ENCODE data around the gene RND3. TPM values are rescaled to one million over a fixed set of nuclear protein-coding genes. Genes with fewer than 3 reads are reported as not detected.
A peak's percentile ranks its signal among the peaks of the same experiment; 100 is the strongest.

Gene RND3
- total and polyA plus RNA-seq, 5 donors from 2014 or later, result not detected

DNA sequence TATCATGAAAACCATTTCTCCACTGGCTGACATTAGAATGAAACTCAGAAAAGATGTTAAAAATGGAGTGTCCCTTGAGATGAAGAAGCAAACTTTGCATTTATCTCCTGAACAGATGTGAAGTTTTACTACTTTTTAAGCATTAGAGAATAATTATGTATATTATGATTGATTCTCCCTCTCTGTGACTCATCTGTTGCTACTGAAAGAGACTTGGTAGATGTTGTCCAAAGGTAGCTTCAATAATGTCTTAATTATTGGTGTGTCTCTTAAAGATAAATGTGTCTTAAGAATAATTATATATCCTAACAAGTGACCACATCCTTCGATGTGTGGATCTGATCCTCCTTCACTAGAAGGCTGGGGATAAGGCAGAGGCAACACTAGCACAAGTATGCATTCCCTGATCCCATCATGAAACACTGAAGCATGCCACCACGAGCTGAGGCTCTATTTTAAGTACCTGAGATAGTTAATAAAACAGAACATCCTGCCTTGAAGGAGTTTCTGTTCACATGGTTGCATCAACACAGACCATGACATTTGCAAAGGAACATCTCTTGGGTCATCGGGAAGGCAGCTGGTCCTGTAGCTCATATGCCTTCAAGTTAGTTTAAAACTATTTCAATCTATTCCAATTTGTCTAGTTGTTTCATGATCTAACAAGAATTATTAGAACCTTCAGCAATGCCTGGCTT is 15.5 kb downstream of the RND3 start:
- no peaks in the 10 kb centered on the region for H3K4me1 Mint-ChIP-seq
- no peaks in the 10 kb centered on the region for H3K9me3 ChIP-seq (ENCODE audit: control insufficient read depth in 2 of 2, low read length in 2 of 2)
- no peak overlapping the region for H3K4me3 Mint-ChIP-seq
- no peak overlapping the region for H3K27ac ChIP-seq (ENCODE audit: insufficient read depth, low read length, poor library complexity, severe bottlenecking)
- H3K27me3 ChIP-seq (ENCODE audit: control insufficient read depth, insufficient read depth, low read length), result no peaks in the 10 kb centered on the region
- H3K4me3 ChIP-seq (ENCODE audit: low read depth, low read length), result no peak overlapping the region
- H3K4me1 ChIP-seq (ENCODE audit: control insufficient read depth, insufficient read depth, low read length, poor library complexity, severe bottlenecking), result no peaks in the 10 kb centered on the region
- H3K9me3 Mint-ChIP-seq, result peaks cover 0 to 3% (median 0%) of the 10 kb centered on the region in 7 donors
- ATAC-seq (ENCODE audit: low read depth in 2 of 2) (no peak), DNase-seq (no peak)
- H3K36me3 Mint-ChIP-seq, result no peaks in the 10 kb centered on the region
- H3K36me3 ChIP-seq (ENCODE audit: control insufficient read depth, insufficient read depth, low read length), result no peaks in the 10 kb centered on the region
- no peak overlapping the region for H3K27ac Mint-ChIP-seq
- H3K27me3 Mint-ChIP-seq, result no peaks in the 10 kb centered on the region

DNA sequence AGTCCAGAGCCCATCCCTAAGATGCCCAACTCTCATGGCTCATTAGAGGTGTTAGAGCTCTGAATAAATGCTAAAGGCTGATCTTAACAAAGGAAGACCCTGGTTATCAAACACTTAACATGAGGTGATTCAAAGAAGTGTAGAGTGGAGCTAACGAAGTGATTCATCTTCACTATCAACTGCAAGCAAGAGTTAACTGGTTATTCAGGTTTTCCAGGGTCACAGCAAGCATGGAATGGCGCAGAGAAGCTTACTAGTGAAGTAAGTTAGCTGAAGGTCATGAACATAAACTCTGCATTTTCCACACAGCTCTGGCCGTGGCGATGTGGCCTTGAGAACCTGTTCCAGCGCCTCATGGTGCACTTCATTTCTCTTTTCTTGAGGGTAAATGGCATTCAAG is 17.0 kb downstream of the RND3 start:
- no peaks in the 10 kb centered on the region for H3K36me3 ChIP-seq (ENCODE audit: control insufficient read depth, insufficient read depth, low read length)
- H3K36me3 Mint-ChIP-seq, result no peaks in the 10 kb centered on the region
- H3K27me3 ChIP-seq (ENCODE audit: control insufficient read depth, insufficient read depth, low read length), result no peaks in the 10 kb centered on the region
- H3K27ac ChIP-seq (ENCODE audit: insufficient read depth, low read length, poor library complexity, severe bottlenecking), result no peak overlapping the region
- no peak overlapping the region for H3K4me3 ChIP-seq (ENCODE audit: low read depth, low read length)
- peaks cover 0 to 2% (median 0%) of the 10 kb centered on the region in 7 donors for H3K9me3 Mint-ChIP-seq
- DNase-seq, result no peak
- no peaks in the 10 kb centered on the region for H3K4me1 ChIP-seq (ENCODE audit: control insufficient read depth, insufficient read depth, low read length, poor library complexity, severe bottlenecking)
- H3K4me1 Mint-ChIP-seq, result no peaks in the 10 kb centered on the region
- no peak overlapping the region for H3K27ac Mint-ChIP-seq
- peak overlapping the region in 1 of 4 donors; percentile 33 for H3K4me3 Mint-ChIP-seq
- no peaks in the 10 kb centered on the region for H3K9me3 ChIP-seq (ENCODE audit: control insufficient read depth in 2 of 2, low read length in 2 of 2)
- ATAC-seq (ENCODE audit: low read depth in 2 of 2), result no peak
- H3K27me3 Mint-ChIP-seq, result no peaks in the 10 kb centered on the region

DNA sequence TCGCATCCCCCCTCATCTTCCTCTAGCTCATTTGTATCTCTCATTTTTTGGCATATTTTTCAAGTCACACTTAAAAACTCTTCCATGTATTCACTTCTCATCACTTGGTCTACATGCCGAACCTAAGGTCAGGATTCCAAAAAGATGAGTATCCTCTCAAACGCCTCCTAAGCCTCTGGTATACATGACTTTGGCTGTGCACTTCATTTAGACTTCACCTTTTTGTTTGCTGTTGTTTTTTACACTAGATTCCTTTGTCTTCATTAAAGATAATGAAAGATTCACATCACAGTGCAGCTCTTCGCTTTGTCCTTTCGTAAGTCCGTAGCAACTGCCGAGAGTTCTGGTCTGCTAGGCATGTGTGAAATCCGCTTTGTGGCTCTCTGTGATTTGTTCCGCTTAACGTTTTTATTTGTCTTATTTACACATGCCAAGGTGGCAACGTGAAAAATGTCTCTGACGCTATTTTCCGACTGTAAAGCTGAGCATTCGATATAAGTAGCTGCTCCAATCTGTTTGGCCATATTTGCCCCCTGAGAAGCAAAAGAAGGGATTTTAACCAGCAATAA is 17.7 kb downstream of the RND3 start:
- H3K4me3 ChIP-seq (ENCODE audit: low read depth, low read length), result no peak overlapping the region
- no peak for DNase-seq
- H3K4me1 ChIP-seq (ENCODE audit: control insufficient read depth, insufficient read depth, low read length, poor library complexity, severe bottlenecking), result no peaks in the 10 kb centered on the region
- no peaks in the 10 kb centered on the region for H3K4me1 Mint-ChIP-seq
- H3K27me3 ChIP-seq (ENCODE audit: control insufficient read depth, insufficient read depth, low read length), result no peaks in the 10 kb centered on the region
- no peaks in the 10 kb centered on the region for H3K36me3 Mint-ChIP-seq
- peaks cover 0 to 4% (median 0%) of the 10 kb centered on the region in 7 donors for H3K9me3 Mint-ChIP-seq
- no peak overlapping the region for H3K27ac Mint-ChIP-seq
- no peak for ATAC-seq (ENCODE audit: low read depth in 2 of 2)
- no peaks in the 10 kb centered on the region for H3K27me3 Mint-ChIP-seq
- no peak overlapping the region for H3K27ac ChIP-seq (ENCODE audit: insufficient read depth, low read length, poor library complexity, severe bottlenecking)
- no peaks in the 10 kb centered on the region for H3K36me3 ChIP-seq (ENCODE audit: control insufficient read depth, insufficient read depth, low read length)
- H3K4me3 Mint-ChIP-seq, result no peak overlapping the region
- no peaks in the 10 kb centered on the region for H3K9me3 ChIP-seq (ENCODE audit: control insufficient read depth in 2 of 2, low read length in 2 of 2)

DNA sequence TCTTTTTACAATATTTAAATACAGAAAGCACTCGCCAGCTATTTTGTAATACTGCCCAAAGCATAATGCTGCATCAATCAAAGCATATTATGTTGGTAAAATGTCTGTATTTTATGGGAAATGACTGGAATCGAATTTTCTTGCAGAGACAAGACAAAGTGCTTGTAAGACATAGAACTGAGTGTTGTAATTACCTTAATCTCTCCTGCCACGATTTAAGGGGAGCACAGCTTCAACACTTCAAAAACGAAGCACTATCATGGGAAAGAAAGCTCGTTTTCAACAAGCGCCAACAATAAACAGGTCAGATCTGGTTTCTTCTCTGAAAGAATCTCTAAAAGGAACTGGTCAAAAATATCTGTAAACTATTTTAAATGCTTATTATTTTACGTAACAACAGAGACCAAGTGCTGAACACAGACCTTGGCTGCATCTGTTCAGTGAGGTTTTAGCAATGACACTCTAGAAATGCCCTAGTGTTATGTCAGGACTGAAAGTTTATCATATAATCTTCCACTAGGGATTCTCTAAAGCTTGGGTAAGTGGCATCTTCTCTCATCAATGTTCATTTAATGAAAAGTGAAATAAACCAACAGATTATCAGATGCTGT is 19.0 kb downstream of the RND3 start:
- Histone ChIP-seq H3K27ac (ENCODE audit: insufficient read depth, low read length, poor library complexity, severe bottlenecking) (no peak overlapping the region), H3K27me3 (ENCODE audit: control insufficient read depth, insufficient read depth, low read length) (no peaks in the 10 kb centered on the region), H3K36me3 (ENCODE audit: control insufficient read depth, insufficient read depth, low read length) (no peaks in the 10 kb centered on the region), H3K9me3 (ENCODE audit: control insufficient read depth in 2 of 2, low read length in 2 of 2) (no peaks in the 10 kb centered on the region), H3K4me1 (ENCODE audit: control insufficient read depth, insufficient read depth, low read length, poor library complexity, severe bottlenecking) (no peaks in the 10 kb centered on the region), H3K4me3 (ENCODE audit: low read depth, low read length) (no peak overlapping the region)
- ATAC-seq (ENCODE audit: low read depth in 2 of 2) (no peak), DNase-seq (no peak)
- Mint-ChIP-seq H3K9me3 (peaks cover 0 to 4% (median 0%) of the 10 kb centered on the region in 7 donors), H3K4me3 (no peak overlapping the region), H3K4me1 (no peaks in the 10 kb centered on the region), H3K27me3 (no peaks in the 10 kb centered on the region), H3K36me3 (no peaks in the 10 kb centered on the region), H3K27ac (no peak overlapping the region)

DNA sequence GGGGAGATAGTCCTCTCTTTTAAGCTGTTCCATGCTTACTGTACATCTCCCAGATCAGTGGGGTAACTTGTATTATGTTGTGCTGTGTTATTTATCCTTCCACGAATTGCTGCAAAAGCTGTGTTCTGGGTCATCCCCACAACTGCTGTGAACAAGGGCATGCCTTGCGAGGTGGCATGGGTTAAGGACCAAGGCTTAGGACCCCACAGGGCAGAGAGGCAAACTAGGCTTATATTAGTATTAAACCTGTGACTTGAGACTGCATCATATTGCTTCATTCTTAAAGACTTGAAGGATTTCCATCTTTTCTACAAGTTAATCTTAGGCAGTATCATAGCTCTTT is 19.9 kb downstream of the RND3 start:
- Histone ChIP-seq H3K9me3 (ENCODE audit: control insufficient read depth in 2 of 2, low read length in 2 of 2) (no peaks in the 10 kb centered on the region), H3K4me1 (ENCODE audit: control insufficient read depth, insufficient read depth, low read length, poor library complexity, severe bottlenecking) (no peaks in the 10 kb centered on the region), H3K4me3 (ENCODE audit: low read depth, low read length) (no peak overlapping the region), H3K27me3 (ENCODE audit: control insufficient read depth, insufficient read depth, low read length) (no peaks in the 10 kb centered on the region), H3K27ac (ENCODE audit: insufficient read depth, low read length, poor library complexity, severe bottlenecking) (no peak overlapping the region), H3K36me3 (ENCODE audit: control insufficient read depth, insufficient read depth, low read length) (no peaks in the 10 kb centered on the region)
- Mint-ChIP-seq H3K27ac (no peak overlapping the region), H3K4me1 (no peaks in the 10 kb centered on the region), H3K27me3 (no peaks in the 10 kb centered on the region), H3K36me3 (no peaks in the 10 kb centered on the region), H3K9me3 (peaks cover 0 to 4% (median 0%) of the 10 kb centered on the region in 7 donors), H3K4me3 (no peak overlapping the region)
- ATAC-seq (ENCODE audit: low read depth in 2 of 2), result no peak
- no peak for DNase-seq

DNA sequence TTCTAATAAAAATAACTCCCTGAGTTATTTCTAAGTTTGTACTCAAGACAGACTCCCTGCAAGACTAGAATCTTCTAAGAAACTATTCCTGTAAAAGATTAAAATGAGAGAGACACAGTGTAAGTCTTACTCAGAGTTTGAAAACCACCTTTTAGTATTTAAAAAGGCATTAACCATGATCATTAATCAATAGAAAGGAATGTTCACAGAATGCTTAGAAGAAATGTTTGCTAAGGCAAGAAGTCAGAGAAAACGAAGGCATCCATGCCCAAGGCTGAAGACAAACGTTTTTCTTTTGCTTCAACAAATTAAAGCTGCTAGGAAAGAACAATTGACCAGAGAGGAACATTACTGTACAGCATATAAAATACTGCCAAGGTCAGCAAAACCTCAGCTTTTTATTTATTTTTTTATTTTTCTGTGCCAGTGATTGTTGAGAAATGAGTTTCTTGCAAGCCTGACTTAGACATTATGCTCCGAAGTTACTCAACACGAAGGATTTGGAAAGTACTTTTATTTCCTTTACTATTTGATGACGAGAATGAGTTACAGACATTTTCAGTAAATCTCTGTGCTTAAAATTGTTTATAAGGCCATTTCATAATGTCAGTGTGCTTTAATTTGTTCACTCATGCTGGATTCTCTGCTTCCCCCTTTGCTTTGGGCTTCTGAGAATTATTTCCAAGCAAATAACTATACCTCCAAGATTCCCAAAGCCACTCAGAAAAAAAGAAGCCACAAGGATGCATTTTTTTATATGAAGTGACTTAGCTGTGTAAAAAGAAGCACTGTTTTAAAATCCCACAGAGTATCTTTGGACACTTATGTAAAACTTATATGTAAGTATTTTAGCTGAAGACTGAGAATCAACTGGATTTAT is 20.5 kb downstream of the RND3 start:
- no peaks in the 10 kb centered on the region for H3K36me3 ChIP-seq (ENCODE audit: control insufficient read depth, insufficient read depth, low read length)
- H3K4me1 ChIP-seq (ENCODE audit: control insufficient read depth, insufficient read depth, low read length, poor library complexity, severe bottlenecking), result no peaks in the 10 kb centered on the region
- no peak for DNase-seq
- Mint-ChIP-seq H3K4me3 (no peak overlapping the region), H3K4me1 (no peaks in the 10 kb centered on the region), H3K27ac (no peak overlapping the region), H3K27me3 (no peaks in the 10 kb centered on the region), H3K9me3 (peaks cover 0 to 2% (median 0%) of the 10 kb centered on the region in 7 donors), H3K36me3 (no peaks in the 10 kb centered on the region)
- H3K4me3 ChIP-seq (ENCODE audit: low read depth, low read length), result no peak overlapping the region
- H3K9me3 ChIP-seq (ENCODE audit: control insufficient read depth in 2 of 2, low read length in 2 of 2), result no peaks in the 10 kb centered on the region
- H3K27me3 ChIP-seq (ENCODE audit: control insufficient read depth, insufficient read depth, low read length), result no peaks in the 10 kb centered on the region
- no peak for ATAC-seq (ENCODE audit: low read depth in 2 of 2)
- no peak overlapping the region for H3K27ac ChIP-seq (ENCODE audit: insufficient read depth, low read length, poor library complexity, severe bottlenecking)

DNA sequence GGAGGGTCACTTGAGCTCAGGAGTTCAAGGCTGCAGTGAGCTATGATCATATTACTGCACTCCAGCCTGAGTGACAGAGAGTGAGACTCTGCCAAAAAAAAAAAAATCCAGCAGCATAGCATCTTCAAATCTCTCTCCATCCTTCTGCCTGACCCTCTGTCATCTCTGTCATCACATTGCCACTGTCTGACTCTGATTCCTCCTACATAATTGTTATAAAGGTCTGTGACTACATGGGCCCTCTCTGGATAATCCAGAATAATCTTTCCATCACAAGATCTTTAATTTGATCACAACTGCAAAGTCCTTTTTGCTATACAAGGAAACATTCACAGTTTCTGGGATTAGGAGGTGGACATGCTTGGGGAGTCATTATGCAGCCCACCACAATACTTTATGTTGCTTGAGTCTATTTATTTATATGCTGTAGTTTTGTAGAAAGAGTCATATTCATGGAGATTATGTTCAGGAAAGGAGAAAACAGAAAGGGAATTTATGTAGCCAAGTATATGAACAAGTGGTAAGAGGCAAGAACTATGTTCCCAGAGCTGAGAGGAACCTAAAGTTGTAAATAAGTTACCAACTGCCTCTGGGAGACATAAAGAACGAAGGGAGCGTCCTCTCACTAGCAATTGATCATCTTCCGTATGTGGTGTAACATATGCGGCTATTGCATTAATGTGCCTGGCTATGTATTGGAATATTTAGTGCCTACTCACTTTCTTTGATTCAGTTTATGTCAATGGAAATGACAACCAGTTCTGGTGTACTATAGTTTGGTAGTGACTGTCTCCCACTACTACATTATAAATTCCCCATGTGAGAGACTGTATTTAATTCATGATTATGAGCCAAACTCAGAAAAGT is 21.5 kb downstream of the RND3 start:
- Histone ChIP-seq H3K36me3 (ENCODE audit: control insufficient read depth, insufficient read depth, low read length) (no peaks in the 10 kb centered on the region), H3K27ac (ENCODE audit: insufficient read depth, low read length, poor library complexity, severe bottlenecking) (no peak overlapping the region), H3K9me3 (ENCODE audit: control insufficient read depth in 2 of 2, low read length in 2 of 2) (no peaks in the 10 kb centered on the region), H3K4me3 (ENCODE audit: low read depth, low read length) (no peak overlapping the region), H3K4me1 (ENCODE audit: control insufficient read depth, insufficient read depth, low read length, poor library complexity, severe bottlenecking) (no peaks in the 10 kb centered on the region), H3K27me3 (ENCODE audit: control insufficient read depth, insufficient read depth, low read length) (no peaks in the 10 kb centered on the region)
- Mint-ChIP-seq H3K27ac (no peak overlapping the region), H3K27me3 (no peaks in the 10 kb centered on the region), H3K36me3 (no peaks in the 10 kb centered on the region), H3K4me3 (no peak overlapping the region), H3K4me1 (no peaks in the 10 kb centered on the region), H3K9me3 (peaks cover 0 to 2% (median 0%) of the 10 kb centered on the region in 7 donors)
- DNase-seq, result no peak
- ATAC-seq (ENCODE audit: low read depth in 2 of 2), result no peak
